Activated CD4-positive, alpha-beta T cell treated with anti-CD3 and anti-CD28 coated beads, Interleukin-2, amount 50 U/mL, for 24 hours (primary cell): ENCODE measurements around the gene PFKL.
A peak's percentile ranks its signal among the peaks of the same experiment; 100 is the strongest.

Experiments used
- DNase-seq, 2 donors: peaks; one replicate each; pipeline ENCODE4 v3.0.0-alpha.2; 2020; ENCODE audit warnings: low read depth in 1 of 2, low spot score in 1 of 2

The PFKL gene

DNA sequence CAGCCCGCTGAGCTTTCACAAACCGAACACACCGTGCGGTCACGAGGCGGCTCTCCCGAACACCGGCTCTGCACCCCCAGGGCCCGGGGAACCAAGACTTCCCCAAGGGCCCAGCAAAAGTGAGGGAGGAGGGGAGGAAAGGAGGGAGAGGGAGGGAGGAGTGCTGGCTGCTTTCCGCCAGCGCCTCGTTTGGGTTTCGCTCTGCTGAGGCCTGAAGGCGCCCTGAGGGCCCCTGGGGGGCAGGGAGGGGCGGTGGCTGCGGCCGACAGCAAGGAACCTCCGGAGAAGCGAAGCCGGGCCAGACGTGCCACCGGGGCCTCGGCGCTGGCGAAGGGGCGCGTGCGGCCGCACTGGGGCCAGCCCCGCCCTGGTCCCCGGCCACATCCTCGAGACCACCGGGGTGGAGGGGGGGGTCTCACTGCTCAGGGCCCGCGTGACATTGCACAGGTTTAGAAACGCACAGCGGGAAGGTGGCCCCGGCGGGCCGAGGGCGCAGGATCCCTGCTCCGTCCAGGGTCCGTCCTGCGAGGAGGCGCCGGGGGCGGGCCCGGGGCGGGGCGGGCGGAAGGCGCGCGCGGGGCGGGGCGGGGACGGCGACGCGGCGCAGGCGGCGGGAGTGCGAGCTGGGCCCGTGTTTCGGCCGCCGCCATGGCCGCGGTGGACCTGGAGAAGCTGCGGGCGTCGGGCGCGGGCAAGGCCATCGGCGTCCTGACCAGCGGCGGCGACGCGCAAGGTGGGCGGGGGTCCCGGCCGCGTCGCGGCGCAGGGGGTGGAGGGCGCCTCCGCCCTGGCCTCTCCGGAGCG is at the start of gene PFKL:
PFKL (plus strand) TSS at position 596 of the 804 bp plus-strand sequence; CDS start at position 649, 53 bp downstream.
- DNase-seq, result peak; percentile 19 to 32

DNA sequence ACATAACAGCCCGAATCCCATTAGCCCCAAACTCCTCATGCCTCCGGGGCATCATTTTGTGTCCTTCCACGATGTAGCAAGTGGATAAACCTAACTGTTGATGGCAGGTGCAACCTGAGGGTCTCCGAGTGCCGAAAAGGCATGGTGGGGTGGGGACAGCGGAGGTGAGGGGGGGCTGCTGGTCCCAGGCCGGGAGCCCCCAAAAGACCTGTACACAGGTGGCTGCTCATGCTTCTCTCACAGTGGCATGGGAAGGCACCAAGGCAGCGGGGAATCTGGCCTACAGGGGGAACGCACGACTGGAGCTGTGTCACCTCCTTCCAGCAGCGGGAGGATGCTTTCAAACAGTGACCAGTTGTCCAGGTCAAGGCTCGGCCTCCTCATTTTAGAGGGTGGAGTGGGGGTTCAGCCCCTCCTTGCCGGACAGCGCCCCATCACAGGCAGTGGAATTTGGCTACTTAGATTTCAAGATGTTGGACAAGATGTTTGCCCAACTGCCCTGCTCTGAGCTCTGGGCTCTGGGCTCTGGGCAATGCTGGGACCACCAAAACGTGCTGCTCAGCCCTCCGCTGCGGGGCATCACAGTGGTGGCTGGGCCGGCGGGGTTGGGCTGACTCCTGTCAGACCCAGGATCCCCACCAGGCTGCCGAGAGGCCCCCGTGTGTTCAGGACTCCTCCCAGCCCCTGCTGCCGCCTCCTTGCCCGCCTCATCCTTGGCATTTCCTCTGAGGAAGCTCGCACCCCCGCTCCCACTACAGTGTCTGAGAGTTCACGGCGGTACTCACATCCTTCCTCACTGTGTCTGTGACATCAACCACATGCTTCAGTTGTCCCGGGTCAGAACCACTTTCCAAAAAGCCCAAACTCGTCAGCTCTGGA is 45.8 kb upstream of the PFKL start:
- no peak for DNase-seq

DNA sequence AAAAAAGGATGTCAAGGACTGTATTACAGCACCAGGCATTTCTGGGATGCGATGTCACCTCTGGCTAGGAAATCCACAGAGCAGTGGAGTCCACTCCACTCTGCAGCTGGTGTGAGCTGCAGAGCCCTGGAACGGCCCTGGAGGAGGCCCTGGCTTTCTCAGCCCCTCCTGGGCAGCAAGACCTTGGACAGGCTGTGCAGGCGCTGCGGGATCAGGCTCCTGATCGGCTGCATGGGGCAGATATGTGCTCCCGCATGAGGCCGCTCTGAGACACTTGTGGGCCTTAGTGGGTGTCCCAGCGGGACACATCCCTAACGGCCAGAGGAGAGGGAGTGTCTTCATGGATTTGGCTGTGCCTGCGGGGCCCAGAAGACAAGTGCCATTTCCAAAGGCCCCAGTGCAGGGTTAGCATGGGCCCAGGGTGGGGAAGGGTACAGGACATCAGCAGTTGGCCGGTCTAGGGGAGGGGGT is 44.3 kb upstream of the PFKL start:
- DNase-seq, result no peak

DNA sequence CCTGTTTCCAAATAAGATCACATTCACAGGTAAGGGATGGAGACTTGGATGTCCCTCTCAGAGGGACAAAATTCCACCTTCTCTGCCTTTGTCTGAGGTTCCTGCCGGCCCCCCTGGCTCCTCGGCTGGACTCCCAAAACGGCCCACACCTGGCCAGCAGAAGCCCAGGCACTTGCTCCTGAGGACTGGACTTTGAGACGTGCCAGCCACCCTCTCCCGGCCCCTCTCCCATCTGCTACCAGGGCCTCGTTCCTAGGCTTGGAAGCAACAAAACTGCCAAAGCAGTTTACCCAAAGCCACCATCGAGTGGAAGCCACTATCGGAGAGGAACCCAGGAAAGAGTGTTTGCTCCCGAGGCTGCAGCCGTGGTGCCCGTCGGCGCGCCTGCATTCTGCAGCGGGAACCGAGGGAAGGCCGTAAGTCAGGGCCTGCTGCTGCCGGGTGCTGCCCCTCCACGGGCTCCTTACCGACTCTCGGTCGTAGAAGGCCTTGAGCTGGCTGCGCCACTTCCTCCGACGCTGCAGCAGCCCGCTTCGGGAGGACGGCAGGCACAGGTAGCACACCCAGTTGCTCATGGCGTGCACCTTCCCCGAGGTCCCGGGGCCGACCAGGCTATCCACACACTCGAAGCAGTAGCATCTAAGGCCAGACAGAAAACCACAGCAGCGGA is 41.7 kb upstream of the PFKL start:
- no peak for DNase-seq

DNA sequence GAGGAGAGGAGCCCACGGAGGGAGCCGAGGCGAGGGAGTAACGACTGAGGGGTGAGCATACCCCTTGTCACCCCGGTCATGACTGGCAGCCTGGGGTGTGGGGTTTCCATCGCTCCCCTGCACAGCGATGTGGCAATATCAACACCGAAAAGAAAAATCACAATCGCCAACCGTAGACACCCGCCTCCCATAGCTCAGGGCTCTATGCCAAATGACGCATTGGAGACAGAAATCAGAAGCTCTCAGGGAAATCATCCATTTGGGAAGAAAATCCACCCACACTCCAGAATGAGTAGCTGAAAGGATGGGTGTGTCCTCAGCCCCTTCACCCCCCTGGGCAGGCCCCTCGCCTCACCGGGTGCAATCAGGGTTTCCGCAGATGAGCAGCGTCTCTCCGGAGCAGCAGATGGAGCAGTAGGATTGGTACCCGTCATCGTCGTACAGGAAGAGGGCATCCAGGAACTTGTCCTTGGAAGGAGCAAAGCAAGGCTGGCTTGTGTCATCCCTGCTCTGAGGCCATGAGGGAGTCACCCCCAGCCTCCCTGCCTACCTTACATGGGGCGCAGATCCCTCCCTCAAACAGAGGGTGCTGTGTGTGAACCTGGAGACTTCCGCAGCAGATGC is 40.7 kb upstream of the PFKL start:
- no peak for DNase-seq

DNA sequence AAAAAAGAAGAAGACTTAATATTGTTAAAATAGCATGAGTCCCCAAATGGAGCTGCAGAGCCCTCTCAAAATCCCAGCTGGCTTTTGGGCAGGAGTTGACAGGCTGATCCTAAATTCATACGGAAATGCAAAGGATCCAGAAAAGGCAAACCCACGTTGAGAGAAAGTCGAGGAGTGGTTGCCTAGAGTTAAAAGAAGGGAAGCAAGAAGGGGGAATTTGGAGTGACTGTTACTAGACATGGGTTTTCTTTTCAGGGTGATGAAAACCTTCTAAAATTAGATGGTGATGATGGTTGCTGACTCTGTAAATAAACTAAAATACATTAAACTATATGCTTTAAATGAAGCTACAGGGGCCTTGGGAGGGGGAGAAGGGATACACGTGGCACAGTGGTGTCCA is 39.8 kb upstream of the PFKL start:
- no peak for DNase-seq

GRCh38 chr21:44260791-44261631 is 38.8 kb upstream of the PFKL start:
- no peak for DNase-seq

GRCh38 chr21:44261675-44262295 is 38.1 kb upstream of the PFKL start, which contains the start of gene DNMT3L:
TSS of gene DNMT3L (minus strand) at chr21:44261897. CDS start at chr21:44261259, 638 bp downstream.
- no peak for DNase-seq

- no peak for DNase-seq
Observed at GRCh38 chr21:44262338-44263056, 37.4 kb upstream of the PFKL start.

GRCh38 chr21:44263221-44263760 is 36.6 kb upstream of the PFKL start:
- DNase-seq, result no peak

DNA sequence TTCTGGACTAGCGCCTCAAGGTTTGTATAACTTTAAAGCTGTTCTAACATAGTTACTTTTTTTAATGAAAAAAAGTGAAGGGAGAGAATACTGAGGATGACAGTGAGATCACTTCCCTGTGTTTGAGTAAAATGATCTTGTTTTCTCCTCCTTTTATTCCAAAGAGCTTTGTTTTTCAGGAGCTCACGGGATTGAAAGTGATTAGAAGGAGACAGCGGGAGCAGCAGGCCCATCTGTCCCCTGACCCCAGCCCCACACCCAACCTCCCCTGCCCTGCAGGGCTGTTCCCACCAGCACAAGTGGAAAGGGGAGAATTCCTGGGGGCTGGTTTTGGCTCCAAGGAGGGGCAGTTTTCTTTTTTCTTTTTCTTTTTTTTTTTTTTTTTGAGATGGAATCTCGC is 36.1 kb upstream of the PFKL start:
- no peak for DNase-seq

DNA sequence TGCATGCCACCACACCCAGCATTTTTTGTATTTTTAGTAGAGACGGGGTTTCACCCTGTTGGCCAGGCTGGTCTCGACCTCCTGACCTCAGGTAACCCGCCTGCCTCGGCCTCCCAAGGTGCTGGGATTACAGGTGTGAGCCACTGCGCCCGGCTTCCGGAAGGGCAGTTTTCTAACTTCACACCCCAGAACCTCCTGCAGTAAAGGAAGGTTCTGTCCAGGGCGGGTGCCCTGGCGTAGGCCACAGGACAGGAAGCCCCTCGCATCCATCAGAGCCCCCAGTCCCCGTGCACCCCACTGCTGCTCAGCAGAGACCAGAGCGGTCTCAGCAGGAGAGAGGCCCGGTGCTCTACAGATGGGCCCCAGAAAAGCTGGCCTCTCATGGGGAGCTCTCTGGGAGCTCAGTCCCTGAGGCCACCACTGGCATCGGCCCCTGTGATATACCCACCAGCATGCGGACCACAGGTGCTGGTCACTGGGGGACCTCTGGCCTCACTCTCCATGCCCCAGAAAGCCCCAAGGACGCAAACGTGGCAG is 34.1 kb upstream of the PFKL start:
- DNase-seq, result no peak

DNA sequence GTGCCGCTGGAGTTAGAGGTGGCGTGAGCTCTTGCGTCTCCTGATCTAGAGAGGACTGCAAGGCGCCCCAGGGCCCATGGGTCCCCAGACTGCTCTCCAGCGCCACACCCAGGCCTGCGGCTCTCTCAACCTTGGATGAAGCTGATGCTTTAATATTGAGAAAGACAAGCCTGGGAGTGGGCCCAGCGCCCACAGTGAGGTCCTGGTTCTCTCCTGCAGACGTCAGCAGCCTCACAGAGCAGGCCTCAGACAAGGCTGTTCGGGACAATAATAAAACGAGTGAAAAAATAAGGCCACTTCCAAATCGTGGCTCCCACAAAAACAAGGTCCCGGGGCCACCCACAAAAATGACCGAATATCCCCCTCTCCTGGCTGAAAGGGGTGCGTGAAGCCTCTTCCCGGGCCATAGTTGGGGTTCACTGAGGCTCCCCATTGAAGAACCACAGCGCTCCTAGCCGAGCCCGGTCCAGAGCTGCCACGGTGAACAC is 32.2 kb upstream of the PFKL start:
- DNase-seq, result no peak

- DNase-seq, result no peak
Observed at GRCh38 chr21:44269090-44269489, 30.8 kb upstream of the PFKL start.

GRCh38 chr21:44271558-44272283 is 28.1 kb upstream of the PFKL start:
- no peak for DNase-seq

GRCh38 chr21:44272284-44272858 is 27.5 kb upstream of the PFKL start:
- DNase-seq, result no peak

GRCh38 chr21:44273046-44273445 is 26.8 kb upstream of the PFKL start:
- no peak for DNase-seq
